BLaER1 treated with 17β-estradiol and CSF1 and Interleukin-3, amounts not matched to agents 10 nM and 100 nM (cell line): ENCODE data around the gene SPEM3.

Experiments
- H3K27ac ChIP-seq, 11 experiments: shearing (Covaris generic); formaldehyde crosslinking; 2 replicates each; pipeline ENCODE4 v1.8.1; 2022
- H3K27me3 ChIP-seq, 11 experiments: shearing (Covaris generic); formaldehyde crosslinking; 2 replicates each; pipeline ENCODE4 v1.8.1; 2022
- H3K36me3 ChIP-seq, 11 experiments: shearing (Covaris generic); formaldehyde crosslinking; 2 replicates each; pipeline ENCODE4 v1.8.1; 2022
- H3K4me1 ChIP-seq, 10 experiments: shearing (Covaris generic); formaldehyde crosslinking; 2 replicates each; pipeline ENCODE4 v1.8.1; 2022
- H3K4me2 ChIP-seq, 11 experiments: shearing (Covaris generic); formaldehyde crosslinking; 2 replicates each; pipeline ENCODE4 v1.8.1; 2022
- H3K4me3 ChIP-seq, 10 experiments: shearing (Covaris generic); formaldehyde crosslinking; 2 replicates each; pipeline ENCODE4 v1.8.1; 2022
- H3K9ac ChIP-seq, 11 experiments: shearing (Covaris generic); formaldehyde crosslinking; 2 replicates each; pipeline ENCODE4 v1.8.1; 2022
- H3K9me3 ChIP-seq, 11 experiments: shearing (Covaris generic); formaldehyde crosslinking; replicated peaks in 1 of 11; 2 replicates each; pipeline ENCODE4 v1.8.1; 2022
- H4K20me1 ChIP-seq, 11 experiments: shearing (Covaris generic); formaldehyde crosslinking; 2 replicates each; pipeline ENCODE4 v1.8.1; 2022
- Cebpa-rat ChIP-seq, 11 experiments: shearing (Covaris generic); IDR thresholded peaks; 2 replicates each; pipeline ENCODE4 v1.8.1; 2022

SPEM3 gene

DNA sequence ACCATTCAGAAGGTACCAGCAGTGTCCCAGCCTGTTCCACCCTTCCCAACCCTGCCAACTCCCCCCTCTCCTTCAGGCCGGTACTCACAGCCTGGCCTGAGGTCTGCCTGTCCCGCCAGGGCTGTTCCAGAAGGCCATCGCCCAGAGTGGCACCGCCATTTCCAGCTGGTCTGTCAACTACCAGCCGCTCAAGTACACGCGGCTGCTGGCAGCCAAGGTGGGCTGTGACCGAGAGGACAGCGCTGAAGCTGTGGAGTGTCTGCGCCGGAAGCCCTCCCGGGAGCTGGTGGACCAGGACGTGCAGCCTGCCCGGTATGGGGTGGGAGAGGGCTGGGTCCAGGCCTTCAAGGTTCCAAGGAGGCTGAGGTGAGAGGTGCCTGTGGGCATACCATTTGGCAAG lies 13.8 kb upstream of the SPEM3 start:
- TF ChIP-seq Cebpa-rat (IDR thresholded peaks at IDR 0.05), result no peak
- no peaks in the 10 kb centered on the region for H3K9me3 ChIP-seq
- no peak overlapping the region for H3K27ac ChIP-seq
- H3K4me3 ChIP-seq, result no peak overlapping the region
- no peaks in the 10 kb centered on the region for H3K27me3 ChIP-seq
- peaks cover 10 to 20% (median 16%) of the 10 kb centered on the region in 10 experiments; a peak in 18 of 20 replicates for H3K4me1 ChIP-seq
- H4K20me1 ChIP-seq, result peaks cover 0 to 11% (median 0%) of the 10 kb centered on the region in 11 experiments; a peak in 2 of 22 replicates
- no peak overlapping the region for H3K4me2 ChIP-seq
- no peak overlapping the region for H3K9ac ChIP-seq
- H3K36me3 ChIP-seq, result peaks cover 4 to 41% (median 25%) of the 10 kb centered on the region in 11 experiments; a peak in 20 of 22 replicates

DNA sequence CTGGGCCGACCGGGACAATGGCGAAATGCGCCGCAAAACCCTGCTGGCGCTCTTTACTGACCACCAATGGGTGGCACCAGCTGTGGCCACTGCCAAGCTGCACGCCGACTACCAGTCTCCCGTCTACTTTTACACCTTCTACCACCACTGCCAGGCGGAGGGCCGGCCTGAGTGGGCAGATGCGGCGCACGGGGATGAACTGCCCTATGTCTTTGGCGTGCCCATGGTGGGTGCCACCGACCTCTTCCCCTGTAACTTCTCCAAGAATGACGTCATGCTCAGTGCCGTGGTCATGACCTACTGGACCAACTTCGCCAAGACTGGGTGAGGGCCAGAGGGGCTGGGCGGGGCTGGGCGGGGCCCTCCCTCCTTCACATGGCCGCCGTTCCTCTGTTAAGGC lies 12.9 kb upstream of the SPEM3 start:
- Histone ChIP-seq H3K4me1 (peaks cover 10 to 20% (median 16%) of the 10 kb centered on the region in 10 experiments; a peak in 18 of 20 replicates), H3K27ac (no peak overlapping the region), H4K20me1 (peaks cover 0 to 11% (median 0%) of the 10 kb centered on the region in 11 experiments; a peak in 2 of 22 replicates), H3K9ac (no peak overlapping the region), H3K27me3 (no peaks in the 10 kb centered on the region), H3K9me3 (no peaks in the 10 kb centered on the region), H3K36me3 (peaks cover 0 to 34% (median 21%) of the 10 kb centered on the region in 11 experiments; a peak in 15 of 22 replicates), H3K4me2 (no peak overlapping the region), H3K4me3 (no peak overlapping the region)
- no peak for TF ChIP-seq Cebpa-rat (IDR thresholded peaks at IDR 0.05)

DNA sequence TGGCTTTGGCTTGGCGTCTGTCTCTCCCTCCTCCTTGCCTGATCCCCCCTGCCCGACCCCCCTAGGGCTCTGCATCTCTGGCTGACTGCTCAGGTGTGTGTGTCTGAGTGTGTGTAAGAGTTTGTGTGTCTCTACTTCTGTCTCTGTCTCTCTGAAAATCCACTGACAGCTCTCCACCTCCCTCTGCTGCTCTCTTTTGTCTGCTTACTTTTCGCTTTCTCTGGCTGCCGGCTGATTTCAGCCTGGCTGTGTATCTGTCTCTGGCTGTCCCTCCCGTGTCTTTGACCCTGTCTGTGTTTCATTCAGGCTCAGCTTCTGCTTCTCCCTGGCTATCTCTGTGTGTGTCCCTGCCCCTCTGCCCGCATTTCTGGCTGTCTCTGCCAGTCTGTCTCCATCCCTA lies 12.3 kb upstream of the SPEM3 start:
- peaks cover 0 to 32% (median 21%) of the 10 kb centered on the region in 11 experiments; a peak in 15 of 22 replicates for H3K36me3 ChIP-seq
- TF ChIP-seq Cebpa-rat (IDR thresholded peaks at IDR 0.05), result no peak
- H3K27me3 ChIP-seq, result no peaks in the 10 kb centered on the region
- H3K9ac ChIP-seq, result peak overlapping the region in 3 of 11 experiments; percentile 7 to 20 (median 19); a peak in 3 of 22 replicates
- no peak overlapping the region for H3K4me3 ChIP-seq
- peaks cover 10 to 20% (median 16%) of the 10 kb centered on the region in 10 experiments; a peak in 18 of 20 replicates for H3K4me1 ChIP-seq
- H3K9me3 ChIP-seq, result no peaks in the 10 kb centered on the region
- H3K27ac ChIP-seq, result no peak overlapping the region
- H3K4me2 ChIP-seq, result no peak overlapping the region
- H4K20me1 ChIP-seq, result peaks cover 0 to 11% (median 0%) of the 10 kb centered on the region in 11 experiments; a peak in 2 of 22 replicates

DNA sequence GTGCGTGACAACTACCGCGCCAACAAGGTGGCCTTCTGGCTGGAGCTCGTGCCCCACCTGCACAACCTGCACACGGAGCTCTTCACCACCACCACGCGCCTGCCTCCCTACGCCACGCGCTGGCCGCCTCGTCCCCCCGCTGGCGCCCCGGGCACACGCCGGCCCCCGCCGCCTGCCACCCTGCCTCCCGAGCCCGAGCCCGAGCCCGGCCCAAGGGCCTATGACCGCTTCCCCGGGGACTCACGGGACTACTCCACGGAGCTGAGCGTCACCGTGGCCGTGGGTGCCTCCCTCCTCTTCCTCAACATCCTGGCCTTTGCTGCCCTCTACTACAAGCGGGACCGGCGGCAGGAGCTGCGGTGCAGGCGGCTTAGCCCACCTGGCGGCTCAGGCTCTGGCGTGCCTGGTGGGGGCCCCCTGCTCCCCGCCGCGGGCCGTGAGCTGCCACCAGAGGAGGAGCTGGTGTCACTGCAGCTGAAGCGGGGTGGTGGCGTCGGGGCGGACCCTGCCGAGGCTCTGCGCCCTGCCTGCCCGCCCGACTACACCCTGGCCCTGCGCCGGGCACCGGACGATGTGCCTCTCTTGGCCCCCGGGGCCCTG lies 11.5 kb upstream of the SPEM3 start:
- Histone ChIP-seq H4K20me1 (peaks cover 0 to 11% (median 0%) of the 10 kb centered on the region in 11 experiments; a peak in 2 of 22 replicates), H3K9me3 (no peaks in the 10 kb centered on the region), H3K27ac (no peak overlapping the region), H3K4me2 (no peak overlapping the region), H3K9ac (peak overlapping the region in 1 of 11 experiments; percentile 7; a peak in 1 of 22 replicates), H3K36me3 (peaks cover 0 to 32% (median 21%) of the 10 kb centered on the region in 11 experiments; a peak in 15 of 22 replicates), H3K27me3 (no peaks in the 10 kb centered on the region), H3K4me3 (no peak overlapping the region), H3K4me1 (peaks cover 10 to 20% (median 16%) of the 10 kb centered on the region in 10 experiments; a peak in 18 of 20 replicates)
- no peak for TF ChIP-seq Cebpa-rat (IDR thresholded peaks at IDR 0.05)

DNA sequence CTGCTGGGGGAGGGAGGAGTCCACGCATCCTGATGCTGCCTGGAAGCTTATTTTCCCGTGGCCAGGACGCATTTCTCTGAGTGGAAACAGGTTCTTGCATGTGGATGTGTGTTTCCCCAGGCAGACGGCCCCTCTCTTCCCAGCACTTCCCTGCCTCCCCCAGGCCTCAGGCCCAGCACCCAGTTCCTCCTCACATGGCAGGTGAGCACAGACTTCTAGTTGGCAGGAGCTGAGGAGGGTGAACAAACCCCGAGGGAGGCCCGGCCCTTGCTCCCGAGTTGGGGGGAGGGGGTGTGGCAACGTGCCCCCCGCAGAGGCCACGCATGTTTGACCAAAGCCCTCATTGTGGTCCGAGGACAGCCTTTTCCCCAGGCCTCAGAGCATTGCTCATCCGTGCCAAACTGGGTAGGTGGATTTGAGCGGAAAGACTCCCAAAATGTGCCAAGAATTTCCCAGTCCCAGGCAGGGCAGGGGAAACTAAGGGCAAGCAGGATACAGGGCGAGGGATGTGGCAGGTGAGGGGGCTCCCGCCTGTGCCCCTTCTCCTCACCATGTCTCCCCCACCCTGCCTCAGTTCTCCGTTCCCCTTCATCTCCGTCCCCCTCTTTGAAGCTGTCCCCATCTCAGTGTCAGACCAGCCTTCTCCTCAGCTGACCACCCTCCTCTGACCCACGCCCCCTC lies 10.0 kb upstream of the SPEM3 start:
- Histone ChIP-seq H3K36me3 (peaks cover 0 to 32% (median 21%) of the 10 kb centered on the region in 11 experiments; a peak in 15 of 22 replicates), H3K27me3 (no peaks in the 10 kb centered on the region), H3K27ac (no peak overlapping the region), H3K4me1 (peaks cover 3 to 8% (median 5%) of the 10 kb centered on the region in 10 experiments; a peak in 18 of 20 replicates), H3K9me3 (no peaks in the 10 kb centered on the region), H3K4me3 (no peak overlapping the region), H4K20me1 (peaks cover 0 to 6% (median 0%) of the 10 kb centered on the region in 11 experiments; a peak in 2 of 22 replicates), H3K4me2 (no peak overlapping the region), H3K9ac (0 out of 22 replicates have a peak overlapping the region, but pooled peaks of 1 of the 11 experiments have one; percentile 9)
- TF ChIP-seq Cebpa-rat (IDR thresholded peaks at IDR 0.05), result no peak

DNA sequence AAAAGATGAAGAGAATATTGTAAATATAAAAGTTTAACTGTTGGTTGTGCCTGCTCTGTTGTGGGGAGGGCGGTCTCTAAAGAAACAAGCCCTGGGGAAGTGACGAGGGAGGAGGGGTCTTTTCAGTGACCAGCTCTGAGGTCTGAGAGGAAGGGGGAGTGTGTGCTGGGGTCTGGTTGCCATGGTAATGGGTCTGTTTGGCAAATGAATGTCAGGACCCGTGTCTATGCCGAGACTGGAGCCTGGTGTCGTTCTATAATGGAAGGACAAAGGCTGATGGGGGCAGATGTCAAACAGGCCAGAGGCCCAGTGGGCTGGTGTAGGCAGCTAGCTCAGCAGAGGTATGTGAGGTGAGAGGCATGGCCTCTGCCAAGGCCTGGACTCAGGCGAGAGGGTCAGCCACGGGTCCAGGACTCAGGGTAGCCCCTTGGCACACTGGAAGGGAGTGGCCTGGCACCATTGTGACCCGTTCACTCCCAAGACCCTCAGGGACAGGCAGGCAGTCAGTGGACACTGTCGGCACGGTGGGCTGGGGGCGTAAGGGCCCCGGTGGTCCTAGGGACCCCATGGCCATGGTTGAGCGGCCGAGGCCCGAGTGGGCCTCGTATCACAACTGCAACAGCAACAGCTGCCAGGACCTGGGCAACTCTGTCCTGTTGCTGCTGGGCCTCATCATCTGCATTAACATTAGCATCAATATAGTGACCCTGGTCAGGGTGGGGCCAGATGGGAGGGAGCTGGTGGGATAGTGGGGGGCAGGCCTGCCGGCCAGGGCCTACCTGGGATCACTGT lies 8.6 kb upstream of the SPEM3 start, which contains the start of gene SPEM1:
TSS of gene SPEM1 (plus strand) at position 506 of the 792 bp plus-strand sequence. CDS start at position 567, 61 bp downstream.
- H3K4me3 ChIP-seq, result no peak within 1 kb of the TSS
- peaks cover 0 to 6% (median 0%) of the 10 kb centered on the region in 11 experiments; a peak in 2 of 22 replicates for H4K20me1 ChIP-seq
- peaks cover 0 to 9% (median 7%) of the 10 kb centered on the region in 10 experiments; a peak in 12 of 20 replicates for H3K4me1 ChIP-seq
- no peak within 1 kb of the TSS for H3K4me2 ChIP-seq
- no peak within 1 kb of the TSS for H3K27ac ChIP-seq
- H3K27me3 ChIP-seq, result no peaks in the 10 kb centered on the region
- peak within 1 kb of the TSS in 3 of 11 experiments; percentile 9 to 20 (median 9); a peak in 1 of 22 replicates for H3K9ac ChIP-seq
- no peaks in the 10 kb centered on the region for H3K9me3 ChIP-seq
- TF ChIP-seq Cebpa-rat (IDR thresholded peaks at IDR 0.05), result no peak
- peaks cover 0 to 25% (median 15%) of the 10 kb centered on the region in 11 experiments; a peak in 15 of 22 replicates for H3K36me3 ChIP-seq

DNA sequence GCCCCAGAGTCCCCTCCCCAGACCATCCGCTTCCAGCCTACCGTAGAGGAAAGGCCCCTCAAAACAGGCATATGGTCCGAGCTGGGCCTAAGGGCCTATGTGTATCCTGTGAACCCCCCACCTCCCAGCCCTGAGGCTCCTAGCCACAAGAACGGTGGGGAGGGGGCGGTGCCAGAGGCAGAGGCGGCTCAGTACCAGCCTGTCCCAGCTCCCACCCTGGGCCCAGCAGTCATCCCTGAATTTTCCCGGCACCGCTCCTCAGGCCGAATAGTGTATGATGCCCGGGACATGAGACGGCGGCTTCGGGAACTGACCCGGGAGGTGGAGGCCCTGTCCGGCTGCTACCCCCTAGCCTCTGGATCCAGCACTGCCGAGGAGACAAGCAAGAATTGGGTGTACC lies 7.5 kb upstream of the SPEM3 start:
- no peak overlapping the region for H3K27ac ChIP-seq
- no peak for TF ChIP-seq Cebpa-rat (IDR thresholded peaks at IDR 0.05)
- no peaks in the 10 kb centered on the region for H3K9me3 ChIP-seq
- no peak overlapping the region for H3K9ac ChIP-seq
- no peak overlapping the region for H3K4me3 ChIP-seq
- H3K36me3 ChIP-seq, result peaks cover 0 to 14% (median 8%) of the 10 kb centered on the region in 11 experiments; a peak in 8 of 22 replicates
- no peaks in the 10 kb centered on the region for H3K27me3 ChIP-seq
- peaks cover 0 to 6% (median 0%) of the 10 kb centered on the region in 11 experiments; a peak in 1 of 22 replicates for H4K20me1 ChIP-seq
- H3K4me2 ChIP-seq, result no peak overlapping the region
- H3K4me1 ChIP-seq, result peaks cover 0 to 12% (median 9%) of the 10 kb centered on the region in 10 experiments; a peak in 12 of 20 replicates

DNA sequence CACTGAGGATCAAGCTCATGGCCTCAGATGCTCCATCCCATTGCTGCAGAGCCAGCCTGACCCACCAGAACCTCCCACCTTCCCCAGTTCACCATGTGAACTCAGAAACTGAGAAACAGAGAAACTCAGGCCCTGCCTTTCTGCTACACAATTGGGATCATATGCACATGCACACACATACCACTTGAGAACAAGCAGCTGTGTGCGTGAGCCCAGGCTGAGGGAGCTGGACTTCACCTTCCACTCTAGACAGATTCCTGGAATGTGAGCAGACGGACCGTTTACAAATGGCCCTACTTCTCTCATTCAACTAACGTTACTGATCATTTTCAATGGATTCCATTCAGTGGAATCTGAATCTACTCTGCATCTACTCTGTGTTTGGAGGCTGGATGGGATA lies 5.0 kb upstream of the SPEM3 start:
- Histone ChIP-seq H3K4me2 (no peak overlapping the region), H3K4me3 (no peak overlapping the region), H4K20me1 (no peaks in the 10 kb centered on the region; a peak in 1 of 22 replicates), H3K36me3 (0 out of 22 replicates have a peak, but pooled peaks cover 0 to under 1% (median 0%) of the 10 kb centered on the region in 11 experiments), H3K27me3 (no peaks in the 10 kb centered on the region), H3K9ac (no peak overlapping the region), H3K9me3 (no peaks in the 10 kb centered on the region), H3K27ac (no peak overlapping the region), H3K4me1 (peaks cover 0 to 13% (median 9%) of the 10 kb centered on the region in 10 experiments; a peak in 12 of 20 replicates)
- no peak for TF ChIP-seq Cebpa-rat (IDR thresholded peaks at IDR 0.05)
